HG03280 (cell line): ENCODE results near the gene C3AR1.
"Not testable (repeated sequence)": the region's sequence is repeated elsewhere in the genome, so short reads cannot be mapped to it uniquely, and the experiment has no call there.

Experiments used
- ATAC-seq: cut with Tn5 transposase; IDR thresholded peaks from one replicate; pipeline ENCODE4 v1.9.1; 2021; ENCODE audit warnings: mild to moderate bottlenecking, moderate library complexity; ENCODE audit not compliant: unreplicated experiment

Gene C3AR1

GRCh38 chr12:8065991-8066594 lies at the start of gene C3AR1:
TSS of gene C3AR1 (minus strand) at chr12:8066359. CDS start at chr12:8060185, 6,174 bp downstream.
- ATAC-seq, result no peak

GRCh38 chr12:8113117-8113516 lies 47.0 kb upstream of the C3AR1 start:
- ATAC-seq, result not testable (repeated sequence)

- ATAC-seq, result no peak
These were observed 42.7 kb upstream of the C3AR1 start for GRCh38 chr12:8108808-8109398.

- no peak for ATAC-seq
These were observed 33.1 kb upstream of the C3AR1 start for GRCh38 chr12:8099235-8099634.

- no peak for ATAC-seq
These were observed 30.2 kb upstream of the C3AR1 start for GRCh38 chr12:8096281-8096915.

GRCh38 chr12:8093291-8093690 lies 27.1 kb upstream of the C3AR1 start:
- ATAC-seq, result no peak

- ATAC-seq, result no peak
These were observed 23.6 kb upstream of the C3AR1 start for GRCh38 chr12:8089716-8090115.

GRCh38 chr12:8089277-8089676 lies 23.1 kb upstream of the C3AR1 start:
- not testable (repeated sequence) for ATAC-seq

GRCh38 chr12:8088574-8088973 lies 22.4 kb upstream of the C3AR1 start:
- no peak for ATAC-seq

GRCh38 chr12:8087666-8088065 lies 21.5 kb upstream of the C3AR1 start:
- ATAC-seq, result no peak

GRCh38 chr12:8084351-8084750 lies 18.2 kb upstream of the C3AR1 start:
- not testable (repeated sequence) for ATAC-seq

GRCh38 chr12:8082808-8083100 lies 16.6 kb upstream of the C3AR1 start:
- no peak for ATAC-seq

GRCh38 chr12:8081251-8081920 lies 15.2 kb upstream of the C3AR1 start:
- ATAC-seq, result no peak

GRCh38 chr12:8080120-8080519 lies 14.0 kb upstream of the C3AR1 start:
- ATAC-seq, result no peak

- ATAC-seq, result no peak
These were observed 12.8 kb upstream of the C3AR1 start for GRCh38 chr12:8078916-8079315.

GRCh38 chr12:8078398-8078797 lies 12.2 kb upstream of the C3AR1 start:
- ATAC-seq, result no peak

GRCh38 chr12:8077207-8077606 lies 11.0 kb upstream of the C3AR1 start:
- ATAC-seq, result no peak

GRCh38 chr12:8076366-8076765 lies 10.2 kb upstream of the C3AR1 start:
- ATAC-seq, result no peak

GRCh38 chr12:8075935-8076334 lies 9.8 kb upstream of the C3AR1 start:
- ATAC-seq, result no peak

GRCh38 chr12:8071820-8072219 lies 5.7 kb upstream of the C3AR1 start:
- not testable (repeated sequence) for ATAC-seq

GRCh38 chr12:8069582-8069981 lies 3.4 kb upstream of the C3AR1 start:
- ATAC-seq, result no peak

- no peak for ATAC-seq
These were observed 2.0 kb downstream of the C3AR1 start for GRCh38 chr12:8064131-8064530.
